Neural cell (in vitro differentiated cells): ENCODE results near the gene ERI2. TPM values are rescaled to one million over a fixed set of nuclear protein-coding genes. Genes with fewer than 3 reads are reported as not detected.

Experiments used
- H2AFZ ChIP-seq: fragments of 200-600, 300-800 bp; sonication (generic), shearing (Covaris generic); 2 replicates; pipeline ENCODE4 v1.6.0; 2014; ENCODE audit warnings: low read depth, mild to moderate bottlenecking, antibody characterized with exemption, low read length, moderate library complexity
- H3F3A ChIP-seq: fragments of 200-600 bp; shearing (Covaris generic); 2 replicates; pipeline ENCODE4 v1.6.1; 2016; ENCODE audit warnings: mild to moderate bottlenecking, moderate library complexity, mixed read lengths, antibody characterized with exemption, low read length; ENCODE audit not compliant: insufficient read depth, poor library complexity, severe bottlenecking
- H3K27ac ChIP-seq: fragments of 200-600, 300-800 bp; sonication (generic), shearing (Covaris generic); 2 replicates; pipeline ENCODE4 v1.5.1; 2014; ENCODE audit warnings: mild to moderate bottlenecking, low read length, moderate library complexity
- H3K27me3 ChIP-seq: fragments of 300-800, 200-600 bp; sonication (generic), shearing (Covaris generic); 2 replicates; pipeline ENCODE4 v1.6.0; 2014; ENCODE audit warnings: mild to moderate bottlenecking, low read depth, low read length, moderate library complexity; ENCODE audit not compliant: insufficient read depth
- H3K36me3 ChIP-seq: fragments of 300-800, 200-600 bp; sonication (generic), shearing (Covaris generic); 2 replicates; pipeline ENCODE4 v1.5.1; 2014; ENCODE audit warnings: mild to moderate bottlenecking, antibody characterized with exemption, low read length, moderate library complexity; ENCODE audit not compliant: insufficient read depth
- H3K4me2 ChIP-seq: fragments of 300-800, 200-600 bp; sonication (generic), shearing (Covaris generic); 2 replicates; pipeline ENCODE4 v1.6.0; 2014; ENCODE audit warnings: mild to moderate bottlenecking, low read length
- H3K4me3 ChIP-seq: fragments of 300-800, 200-600 bp; sonication (generic), shearing (Covaris generic); 2 replicates; pipeline ENCODE4 v1.5.1; 2014; ENCODE audit warnings: mild to moderate bottlenecking, low read length, moderate library complexity
- H3K79me2 ChIP-seq: fragments of 200-600 bp; shearing (Covaris generic); replicated peaks from 2 replicates; pipeline ENCODE4 v1.6.0; 2014; ENCODE audit warnings: mild to moderate bottlenecking, low read length, moderate library complexity; ENCODE audit not compliant: insufficient read depth
- H3K9ac ChIP-seq: fragments of 300-800, 200-600 bp; sonication (generic), shearing (Covaris generic); 2 replicates; pipeline ENCODE4 v1.6.1; 2016; ENCODE audit warnings: mild to moderate bottlenecking, low read length, mixed read lengths
- H3K9me2 ChIP-seq: fragments of 200-600 bp; shearing (Covaris generic); 2 replicates; pipeline ENCODE4 v1.6.1; 2016; ENCODE audit warnings: mild to moderate bottlenecking, low read length, mixed read lengths; ENCODE audit not compliant: insufficient read depth
- H3K9me3 ChIP-seq: fragments of 200-600, 300-800 bp; sonication (generic), shearing (Covaris generic); 2 replicates; pipeline ENCODE4 v1.6.1; 2016; ENCODE audit warnings: mild to moderate bottlenecking, mixed run types, low read length, moderate library complexity, mixed read lengths
- H4K20me1 ChIP-seq: fragments of 200-600 bp; shearing (Covaris generic); 2 replicates; pipeline ENCODE4 v1.6.1; 2016; ENCODE audit warnings: mild to moderate bottlenecking, mixed run types; ENCODE audit not compliant: insufficient read depth
- CTCF ChIP-seq: fragments of 450-650 bp; IDR thresholded peaks from 2 replicates; pipeline ENCODE4 v1.5.1; 2014; ENCODE audit warnings: antibody characterized with exemption, mild to moderate bottlenecking, moderate library complexity; ENCODE audit not compliant: poor library complexity, severe bottlenecking
- EP300 ChIP-seq: fragments of 450-650 bp; conservative IDR thresholded peaks from 2 replicates; pipeline ENCODE4 v1.6.1; 2014; ENCODE audit warnings: antibody characterized with exemption, mild to moderate bottlenecking, moderate library complexity; ENCODE audit not compliant: poor library complexity, severe bottlenecking
- EZH2 ChIP-seq: fragments of 200-600, 300-800 bp; shearing (Covaris generic), sonication (generic); IDR thresholded peaks from 2 replicates; pipeline ENCODE4 v1.6.1; 2014; ENCODE audit warnings: antibody characterized with exemption, low read length, borderline replicate concordance, mild to moderate bottlenecking; ENCODE audit not compliant: insufficient read depth, poor library complexity, severe bottlenecking
- MXI1 ChIP-seq: fragments of 450-650 bp; conservative IDR thresholded peaks from 2 replicates; pipeline ENCODE4 v1.6.1; 2014; ENCODE audit warnings: antibody characterized with exemption, mild to moderate bottlenecking; ENCODE audit not compliant: poor library complexity, severe bottlenecking
- POLR2AphosphoS5 ChIP-seq: IDR thresholded peaks from 2 replicates; pipeline ENCODE4 v1.6.1; 2012
- RAD21 ChIP-seq: fragments of 450-650 bp; conservative IDR thresholded peaks from 2 replicates; pipeline ENCODE4 v1.6.1; 2014; ENCODE audit warnings: antibody characterized with exemption, mild to moderate bottlenecking, moderate library complexity
- REST ChIP-seq: IDR thresholded peaks from 2 replicates; pipeline ENCODE4 v1.6.1; 2012; ENCODE audit warnings: borderline replicate concordance
- SMC3 ChIP-seq: fragments of 450-650 bp; conservative IDR thresholded peaks from 2 replicates; pipeline ENCODE4 v1.6.1; 2014; ENCODE audit warnings: antibody characterized with exemption, mild to moderate bottlenecking, moderate library complexity; ENCODE audit not compliant: poor library complexity
- TAF1 ChIP-seq: IDR thresholded peaks from 2 replicates; pipeline ENCODE4 v1.6.1; 2012; ENCODE audit warnings: low read depth
- polyA plus RNA-seq: library from polyadenylated mRNA; depleted of rRNA; stranded (reverse); fragments of >200 nt; gene quantifications from 2 replicates; pipeline ENCODE4 v1.2.3, GENCODE V29; 2014

ERI2 gene
- polyA plus RNA-seq, 1 donor from 2014 or later, result 46.9 TPM

GRCh38 chr16:20853981-20854620 lies 47.8 kb upstream of the ERI2 start:
- no peak overlapping the region for H2AFZ ChIP-seq
- no peaks in the 10 kb centered on the region for H3K27me3 ChIP-seq
- no peaks in the 10 kb centered on the region for H3K79me2 ChIP-seq
- peaks cover 15% of the 10 kb centered on the region for H3K36me3 ChIP-seq
- H3K4me2 ChIP-seq, result no peak overlapping the region
- no peak overlapping the region for H3K4me3 ChIP-seq
- TF ChIP-seq TAF1 (no peak), EZH2 (no peak), MXI1 (no peak), RAD21 (no peak), CTCF (no peak)
- no peaks in the 10 kb centered on the region for H3K9me3 ChIP-seq
- H3F3A ChIP-seq, result no peaks in the 10 kb centered on the region
- H4K20me1 ChIP-seq, result no peaks in the 10 kb centered on the region
- no peak overlapping the region for H3K27ac ChIP-seq
- no peak overlapping the region for H3K9ac ChIP-seq
- no peaks in the 10 kb centered on the region for H3K9me2 ChIP-seq

DNA sequence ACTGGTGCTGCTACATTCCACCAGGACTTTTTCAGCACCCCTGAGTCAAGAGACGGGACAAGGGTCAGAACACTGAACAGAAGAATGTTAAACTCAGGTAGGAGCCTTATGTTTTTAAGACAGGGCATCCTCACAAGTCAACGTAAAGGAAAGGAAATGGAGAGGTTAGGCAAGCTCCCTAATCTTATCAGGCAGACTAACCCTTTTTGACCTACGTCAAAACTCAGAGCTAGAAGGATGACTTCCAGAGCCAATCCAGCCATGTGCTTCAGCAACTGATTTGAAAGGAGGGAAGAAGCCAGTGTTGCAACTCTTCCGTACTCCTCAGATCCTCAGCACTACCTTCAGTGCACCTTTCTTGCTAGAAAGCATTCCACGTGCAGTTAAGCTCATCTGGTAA lies 46.9 kb upstream of the ERI2 start:
- TF ChIP-seq TAF1 (no peak), EP300 (no peak), RAD21 (no peak), MXI1 (no peak), EZH2 (no peak), SMC3 (no peak), CTCF (no peak), REST (no peak), POLR2AphosphoS5 (no peak)
- Histone ChIP-seq H4K20me1 (no peaks in the 10 kb centered on the region), H3K27me3 (no peaks in the 10 kb centered on the region), H3K9me2 (no peaks in the 10 kb centered on the region), H3K4me3 (no peak overlapping the region), H3K27ac (no peak overlapping the region), H3F3A (no peaks in the 10 kb centered on the region), H3K36me3 (peaks cover 15% of the 10 kb centered on the region), H3K79me2 (no peaks in the 10 kb centered on the region), H3K4me2 (no peak overlapping the region), H2AFZ (no peak overlapping the region), H3K9ac (no peak overlapping the region), H3K9me3 (no peaks in the 10 kb centered on the region)
